ENCODE measurements around the gene KIAA1217.

The KIAA1217 gene

DNA sequence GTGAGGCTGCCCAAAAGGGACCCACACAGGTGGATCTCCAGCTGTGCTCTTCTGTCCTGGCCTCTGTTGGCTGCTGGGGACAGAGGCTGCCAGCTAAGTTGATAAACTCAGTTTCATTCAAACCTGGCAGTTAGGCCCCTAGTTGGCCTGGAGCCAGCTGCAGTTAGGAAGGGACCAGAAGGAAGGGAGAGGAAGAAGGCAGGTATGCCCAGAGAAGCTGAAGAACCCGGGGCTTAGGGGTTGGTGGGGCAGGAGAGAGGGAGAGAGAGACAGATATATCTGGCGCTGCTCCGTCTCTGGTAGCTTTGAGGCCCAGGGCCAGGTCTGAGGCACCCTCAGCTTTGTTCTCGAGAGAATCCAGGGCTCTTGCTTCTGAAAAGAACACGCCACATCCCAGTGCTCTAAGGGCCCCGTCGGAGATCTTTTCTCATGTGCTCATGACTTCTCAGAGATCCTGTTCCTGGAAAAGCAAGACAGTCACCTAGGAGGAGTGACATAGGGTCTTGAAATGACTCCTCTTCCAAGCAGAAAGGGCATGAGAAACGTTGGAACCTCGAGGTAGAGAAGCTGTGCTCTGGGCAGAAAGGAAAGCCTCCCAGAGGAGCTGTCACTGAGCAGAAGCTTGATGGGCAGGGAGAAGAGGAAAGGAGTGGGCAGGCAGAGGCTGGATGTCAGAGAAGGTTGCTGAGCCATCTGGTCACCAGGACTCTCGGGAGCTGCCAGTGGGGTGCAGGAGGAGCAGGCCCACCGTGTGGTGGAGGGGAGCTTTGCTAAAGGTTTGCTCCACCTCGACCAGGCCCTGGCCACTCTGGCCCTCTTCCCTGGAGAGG lies 361.1 kb downstream of the KIAA1217 start:
- no peak for TF ChIP-seq POLR2A (IDR thresholded peaks at IDR 0.05; ENCODE audit: low read length)
- no peak for TF ChIP-seq GATA1 (IDR thresholded peaks at IDR 0.05; ENCODE audit: low read depth, low read length)
- DNase-seq = peak; percentile 71 to 72

DNA sequence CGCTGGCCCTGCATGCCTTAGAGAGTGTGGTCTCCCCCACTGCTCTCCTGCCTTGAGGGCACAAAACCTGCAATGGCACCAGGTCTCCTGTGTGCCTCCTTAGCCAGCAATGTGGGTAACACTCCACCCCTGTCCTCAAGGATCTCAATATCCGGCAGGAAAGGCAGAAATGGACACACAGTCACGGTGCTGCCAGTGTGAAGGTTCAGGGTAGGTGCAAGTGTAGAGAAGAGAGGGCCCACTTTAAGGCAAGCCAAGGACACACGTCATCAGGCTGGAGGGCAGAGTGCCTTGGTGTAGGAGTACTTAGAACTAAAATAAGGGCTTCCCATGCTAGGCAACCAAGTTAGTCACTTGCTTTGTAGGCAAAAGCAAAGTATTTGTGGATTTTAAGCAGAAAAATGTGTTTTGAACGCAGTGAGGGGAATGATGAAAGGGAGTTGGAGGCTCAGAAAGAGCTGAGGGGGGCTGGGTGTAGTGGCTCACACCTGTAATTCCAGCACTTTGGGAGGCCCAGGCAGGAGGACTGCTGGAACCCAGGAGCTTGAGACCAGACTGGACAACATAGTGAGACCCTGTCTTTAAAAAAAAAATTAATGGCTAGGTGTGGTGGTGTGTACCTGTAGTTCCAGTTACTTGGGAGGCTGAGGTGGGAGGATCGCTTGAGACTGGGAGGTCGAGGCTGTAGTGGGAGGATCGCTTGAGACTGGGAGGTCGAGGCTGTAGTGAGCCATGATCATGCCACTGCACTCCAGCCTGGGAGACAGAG lies 361.9 kb downstream of the KIAA1217 start:
- no peak for TF ChIP-seq GATA1 (IDR thresholded peaks at IDR 0.05; ENCODE audit: low read depth, low read length)
- no peak for TF ChIP-seq POLR2A (IDR thresholded peaks at IDR 0.05; ENCODE audit: low read length)
- no peak for DNase-seq

DNA sequence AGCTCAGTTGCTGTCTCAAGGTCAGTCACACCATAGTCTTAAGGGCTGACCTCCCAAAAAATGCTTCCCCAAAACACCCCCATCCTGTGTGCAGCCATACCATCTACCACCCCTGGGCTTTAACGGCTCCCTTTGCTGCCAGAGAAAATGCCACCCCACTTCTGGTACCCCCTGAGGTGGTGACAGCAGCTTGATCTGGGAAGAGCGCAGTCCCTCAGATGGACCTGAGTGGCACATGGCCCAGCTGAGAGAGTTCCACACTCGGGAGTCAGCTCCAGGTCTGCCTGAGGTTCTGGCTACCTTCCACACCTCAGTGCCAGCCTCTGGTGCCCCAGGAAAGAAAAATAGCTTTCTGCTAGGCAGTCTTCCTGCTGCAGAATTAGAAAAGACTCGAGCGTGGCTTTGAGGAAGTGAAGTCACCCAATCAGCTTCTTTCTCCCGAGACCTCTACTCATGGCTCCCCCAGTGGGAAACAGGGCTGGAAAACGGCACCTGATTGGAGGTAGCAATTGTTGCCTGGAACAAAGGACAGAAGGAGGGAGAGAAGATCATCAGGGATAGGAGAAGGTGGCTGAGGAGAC lies 363.0 kb downstream of the KIAA1217 start:
- no peak for DNase-seq

DNA sequence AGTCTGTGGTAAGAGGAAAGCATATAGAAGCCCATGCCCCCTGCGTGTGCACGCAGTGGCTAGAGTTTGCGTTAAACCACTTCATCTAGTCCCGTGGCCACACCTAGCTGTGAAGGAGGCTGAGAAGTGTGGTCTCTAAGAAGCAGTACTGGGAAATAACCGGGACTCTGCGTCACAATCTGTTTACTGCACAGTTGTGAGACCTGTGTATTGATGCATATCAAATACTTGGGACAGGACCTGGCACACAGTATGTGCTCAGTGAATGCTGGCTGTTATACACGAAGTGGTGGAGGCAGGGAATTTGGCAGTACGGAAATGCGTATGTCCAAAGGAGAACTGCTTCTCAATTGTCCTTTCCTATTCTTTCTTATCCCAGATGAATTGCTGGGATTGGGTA lies 365.2 kb downstream of the KIAA1217 start:
- no peak for DNase-seq
- no peak for TF ChIP-seq POLR2A (IDR thresholded peaks at IDR 0.05; ENCODE audit: low read length)
- no peak for TF ChIP-seq GATA1 (IDR thresholded peaks at IDR 0.05; ENCODE audit: low read depth, low read length)

More for the DNA sequence above, 363.0 kb downstream of the KIAA1217 start:
- no peak for TF ChIP-seq POLR2A (IDR thresholded peaks at IDR 0.05; ENCODE audit: low read length)
- no peak for TF ChIP-seq GATA1 (IDR thresholded peaks at IDR 0.05; ENCODE audit: low read depth, low read length)

DNA sequence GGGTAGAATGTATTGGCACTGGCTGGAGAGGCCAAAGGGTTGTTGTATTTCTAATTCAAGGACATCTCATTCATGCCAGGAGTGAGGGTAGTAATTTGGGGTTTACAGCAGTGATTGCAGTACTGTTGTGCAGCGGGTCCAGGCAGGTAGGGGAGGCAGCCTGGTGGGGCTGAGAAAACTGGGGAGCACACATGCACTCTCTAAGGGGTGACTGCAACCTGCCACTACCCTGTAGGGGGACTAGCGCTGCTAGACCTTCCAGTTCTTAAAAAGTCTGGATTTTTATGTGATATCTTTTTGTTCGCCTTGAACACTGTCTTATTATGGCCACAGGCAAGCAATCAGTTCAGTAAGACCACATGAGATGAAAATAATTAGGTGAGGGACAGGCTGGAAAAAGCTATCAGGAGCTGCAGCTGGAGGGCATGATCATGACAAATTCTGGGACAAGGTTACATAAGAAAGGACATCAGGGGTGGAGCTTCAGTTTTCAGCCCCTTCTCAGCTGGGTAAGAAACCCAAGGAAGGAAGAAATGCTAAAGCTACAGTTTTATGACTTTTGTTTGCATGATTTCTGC lies 365.7 kb downstream of the KIAA1217 start:
- DNase-seq = peak; percentile 70 to 76
- TF ChIP-seq POLR2A (IDR thresholded peaks at IDR 0.05; ENCODE audit: low read length) (no peak), GATA1 (IDR thresholded peaks at IDR 0.05; ENCODE audit: low read depth, low read length) (no peak)

DNA sequence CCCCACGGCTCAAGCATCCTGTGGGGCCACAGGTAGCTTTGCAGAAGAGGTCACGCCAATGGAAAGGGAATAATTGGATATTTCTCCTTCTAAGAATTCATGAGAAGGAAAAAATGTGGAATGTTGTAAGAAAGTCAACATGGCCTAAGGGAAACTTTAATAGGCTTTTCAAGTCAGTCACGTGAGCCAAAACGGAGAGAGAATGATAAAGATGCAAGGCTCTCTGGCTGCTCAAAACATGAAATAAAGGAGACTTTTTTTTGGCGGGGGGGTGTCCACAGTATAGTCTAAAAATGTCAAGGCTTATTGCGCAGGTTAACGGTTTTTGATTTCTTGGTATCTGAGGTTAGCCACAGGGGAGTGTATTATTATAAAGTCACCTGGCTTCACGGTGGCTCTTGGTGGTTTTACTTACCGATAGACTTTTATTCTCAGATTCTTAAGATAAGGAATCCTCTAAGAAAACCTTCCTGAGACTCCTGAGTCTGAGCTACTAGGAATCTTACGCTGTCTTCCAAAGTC lies 366.6 kb downstream of the KIAA1217 start:
- DNase-seq = no peak
- TF ChIP-seq GATA1 (IDR thresholded peaks at IDR 0.05; ENCODE audit: low read depth, low read length) (no peak), POLR2A (IDR thresholded peaks at IDR 0.05; ENCODE audit: low read length) (no peak)

DNA sequence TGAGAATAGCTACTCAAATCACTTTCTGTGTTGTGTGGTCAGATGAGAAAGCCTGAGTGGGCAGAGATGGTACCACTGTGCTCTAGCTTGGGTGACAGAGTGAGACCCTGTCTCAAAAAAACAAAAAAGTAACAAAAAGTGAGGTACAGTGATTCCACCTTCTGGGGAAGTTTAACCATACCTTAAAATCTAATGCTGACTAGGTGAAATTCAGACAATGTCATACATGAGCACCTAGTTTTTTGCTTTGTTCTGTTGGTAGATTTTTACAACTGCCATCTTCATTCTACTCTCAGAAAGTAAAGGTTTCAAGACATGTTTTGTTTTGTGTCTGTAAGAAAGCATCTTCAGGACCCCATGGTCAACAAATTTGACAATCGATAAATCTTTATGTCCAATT lies 370.5 kb downstream of the KIAA1217 start:
- DNase-seq = no peak
- TF ChIP-seq POLR2A (IDR thresholded peaks at IDR 0.05; ENCODE audit: low read length) (no peak), GATA1 (IDR thresholded peaks at IDR 0.05; ENCODE audit: low read depth, low read length) (no peak)

DNA sequence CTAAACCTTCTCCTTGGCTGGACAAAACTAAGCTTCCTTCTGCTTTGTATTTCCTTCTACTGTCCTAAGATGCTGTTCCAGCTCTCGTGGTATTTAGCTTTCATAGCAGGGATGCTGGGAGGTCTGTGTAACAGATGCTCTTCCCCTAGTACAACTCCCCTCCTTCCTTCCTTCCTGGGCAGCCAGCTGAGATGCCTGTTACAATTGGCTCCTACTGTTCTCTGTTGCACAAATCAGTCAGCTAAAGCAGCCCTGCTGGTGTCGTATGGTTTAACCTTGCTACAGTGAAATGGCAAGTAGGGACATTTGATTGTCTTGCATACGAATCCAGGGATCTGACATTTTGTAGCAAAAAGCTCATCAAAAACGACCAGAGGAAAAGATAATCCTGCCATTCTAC lies 371.0 kb downstream of the KIAA1217 start:
- DNase-seq = no peak

DNA sequence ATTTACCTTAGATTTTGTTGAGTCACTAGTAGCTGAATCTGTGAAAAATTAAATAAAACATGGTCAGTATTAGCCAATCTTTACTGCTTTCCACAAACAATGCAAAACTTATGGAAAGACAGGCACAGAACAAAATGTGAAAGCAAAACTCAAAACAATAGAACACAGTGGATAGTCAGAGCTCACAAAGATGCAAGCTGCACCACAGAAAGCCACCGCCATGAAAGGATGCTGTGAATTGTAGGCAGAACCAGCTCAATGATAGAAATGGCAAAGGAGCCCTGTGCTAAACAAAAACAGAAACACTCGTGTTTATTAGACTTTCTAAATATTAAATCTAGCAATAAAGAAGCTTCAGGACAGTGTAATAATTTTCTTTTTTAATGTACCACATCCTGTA lies 380.3 kb downstream of the KIAA1217 start:
- TF ChIP-seq GATA1 (IDR thresholded peaks at IDR 0.05; ENCODE audit: low read depth, low read length) = no peak
- TF ChIP-seq POLR2A (IDR thresholded peaks at IDR 0.05; ENCODE audit: low read length) = no peak
- no peak for DNase-seq

More for the DNA sequence above, 371.0 kb downstream of the KIAA1217 start:
- TF ChIP-seq GATA1 (IDR thresholded peaks at IDR 0.05; ENCODE audit: low read depth, low read length) (no peak), POLR2A (IDR thresholded peaks at IDR 0.05; ENCODE audit: low read length) (no peak)

DNA sequence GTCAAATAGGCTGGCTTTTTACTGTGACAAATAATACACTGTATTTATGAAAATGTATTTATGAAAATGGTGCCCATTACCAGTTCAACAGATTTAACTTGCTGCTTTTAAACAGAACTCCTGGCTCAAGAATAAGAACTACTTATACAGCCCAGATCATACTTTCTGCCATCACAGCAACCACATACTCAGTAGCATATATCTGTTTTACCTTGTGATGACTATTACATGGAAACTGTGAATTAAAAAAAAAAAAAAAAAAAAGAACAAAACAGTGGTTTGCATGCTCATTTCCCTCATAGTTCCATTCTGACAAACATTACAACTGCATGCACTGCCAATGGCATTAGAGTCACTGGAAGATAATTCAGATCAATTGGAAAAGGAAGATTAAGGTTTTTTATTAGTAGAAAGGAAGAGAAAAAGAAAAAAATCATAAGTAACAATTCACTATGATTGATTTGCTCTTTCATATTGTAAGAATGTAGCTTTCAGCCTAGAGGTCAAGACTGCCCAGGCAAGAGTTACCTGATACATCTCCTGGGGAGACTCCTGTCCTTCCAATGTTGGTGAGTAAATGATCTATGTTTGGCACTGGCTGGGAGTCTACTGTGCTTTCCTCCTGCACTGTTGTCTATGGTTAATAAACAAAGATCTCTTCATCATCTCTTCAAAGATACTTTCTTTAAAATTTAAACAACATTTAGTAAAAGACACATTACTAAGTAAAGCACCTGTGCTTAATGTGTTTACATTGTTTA lies 381.9 kb downstream of the KIAA1217 start:
- DNase-seq = no peak
- TF ChIP-seq GATA1 (IDR thresholded peaks at IDR 0.05; ENCODE audit: low read depth, low read length) (no peak), POLR2A (IDR thresholded peaks at IDR 0.05; ENCODE audit: low read length) (no peak)

DNA sequence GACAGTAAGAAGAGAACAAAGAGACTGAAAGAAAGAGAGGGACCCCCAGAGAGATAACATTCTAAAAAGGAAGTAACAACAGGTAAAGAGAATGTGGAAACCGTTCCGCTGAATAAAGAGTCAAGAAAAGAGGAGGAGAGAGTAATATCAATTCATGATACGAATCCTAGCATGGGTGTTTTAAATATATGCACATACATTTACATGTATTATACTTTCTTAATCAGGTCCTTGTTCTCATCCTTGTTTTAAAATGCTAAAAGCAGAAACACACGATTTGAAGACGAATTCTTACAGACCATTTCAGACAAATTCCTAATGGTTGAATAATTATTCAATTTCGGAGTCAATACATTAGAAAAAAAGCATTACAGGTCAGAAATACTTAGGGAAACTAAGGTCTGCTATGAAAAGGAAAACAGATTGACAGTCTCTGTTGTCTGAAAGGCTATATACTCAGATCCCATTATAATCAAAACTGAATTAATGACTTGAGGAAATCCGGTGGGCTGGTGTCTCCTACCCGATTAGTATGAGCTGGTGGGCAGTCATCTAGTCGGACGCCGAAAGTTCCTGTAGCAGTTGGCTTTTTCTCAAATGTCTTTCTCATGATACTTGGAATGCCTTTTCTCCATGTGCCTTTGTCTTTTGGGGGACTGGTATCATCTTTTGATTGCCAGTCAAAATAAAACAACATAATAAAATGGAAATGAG lies 387.4 kb downstream of the KIAA1217 start:
- TF ChIP-seq POLR2A (IDR thresholded peaks at IDR 0.05; ENCODE audit: low read length) (no peak), GATA1 (IDR thresholded peaks at IDR 0.05; ENCODE audit: low read depth, low read length) (no peak)
- DNase-seq = no peak

DNA sequence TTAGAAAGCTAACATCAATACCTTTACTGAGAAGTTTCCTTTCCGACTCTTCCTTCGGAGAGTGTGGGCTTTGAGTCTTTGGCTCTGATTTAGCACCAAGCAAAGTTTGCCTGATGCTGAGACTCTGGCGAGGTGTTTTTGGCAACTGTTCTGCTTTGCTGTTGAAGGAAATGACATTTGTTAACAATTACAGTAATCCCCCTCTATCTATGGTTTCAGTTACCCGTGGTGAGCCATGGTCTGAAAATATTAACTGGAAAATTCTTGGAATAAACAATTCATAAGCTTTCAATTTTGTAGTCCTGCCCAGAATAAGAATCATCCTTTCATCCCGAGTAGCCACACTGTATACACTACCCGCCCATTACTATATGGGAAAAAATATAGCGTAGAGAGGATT lies 388.5 kb downstream of the KIAA1217 start:
- TF ChIP-seq POLR2A (IDR thresholded peaks at IDR 0.05; ENCODE audit: low read length) = no peak
- no peak for TF ChIP-seq GATA1 (IDR thresholded peaks at IDR 0.05; ENCODE audit: low read depth, low read length)
- DNase-seq = no peak
